ENCODE data around the gene DHRS4.

The DHRS4 gene

DNA sequence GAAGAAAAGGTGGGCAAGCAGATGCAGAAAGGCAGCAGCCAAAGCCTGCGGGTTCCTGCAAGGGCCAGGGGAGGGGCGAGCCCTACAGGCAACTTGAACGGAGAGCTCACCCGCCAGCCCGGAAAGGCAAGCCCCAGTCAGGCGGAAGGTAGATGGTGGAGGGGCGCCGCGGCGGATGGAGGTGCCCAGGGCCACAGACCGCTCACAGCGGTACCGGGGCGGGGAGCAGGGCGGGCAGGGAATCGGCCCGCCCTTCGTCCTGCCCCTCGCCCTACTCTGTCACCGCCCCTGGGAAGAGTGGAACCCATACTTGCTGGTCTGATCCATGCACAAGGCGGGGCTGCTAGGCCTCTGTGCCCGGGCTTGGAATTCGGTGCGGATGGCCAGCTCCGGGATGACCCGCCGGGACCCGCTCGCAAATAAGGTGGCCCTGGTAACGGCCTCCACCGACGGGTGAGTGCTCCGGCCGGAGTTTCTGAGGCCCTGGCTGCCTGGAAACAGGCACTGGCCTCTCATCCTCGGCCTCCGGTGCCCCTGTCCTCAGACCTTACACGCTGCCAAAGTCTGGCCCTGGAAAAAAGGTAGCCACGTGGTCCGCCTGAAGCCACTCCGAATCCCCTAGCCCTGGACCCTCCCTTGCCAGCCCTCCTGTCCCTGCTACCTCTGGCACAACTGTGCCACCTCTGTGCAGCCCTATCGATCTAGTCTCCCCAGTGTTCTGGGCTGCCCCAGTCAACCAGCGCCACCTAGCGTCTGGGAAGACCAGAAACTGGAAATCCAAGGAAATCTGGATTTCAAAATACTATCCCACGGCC is at the start of gene DHRS4:
Gene DHRS4 (plus strand): TSS at position 307 of the 815 bp plus-strand sequence. CDS start 19 bp downstream, at position 326.
- intact Hi-C loops (cut with DNase I) = no loop called here
- peak; percentile 71 to 96 (median 86) for DNase-seq

DNA sequence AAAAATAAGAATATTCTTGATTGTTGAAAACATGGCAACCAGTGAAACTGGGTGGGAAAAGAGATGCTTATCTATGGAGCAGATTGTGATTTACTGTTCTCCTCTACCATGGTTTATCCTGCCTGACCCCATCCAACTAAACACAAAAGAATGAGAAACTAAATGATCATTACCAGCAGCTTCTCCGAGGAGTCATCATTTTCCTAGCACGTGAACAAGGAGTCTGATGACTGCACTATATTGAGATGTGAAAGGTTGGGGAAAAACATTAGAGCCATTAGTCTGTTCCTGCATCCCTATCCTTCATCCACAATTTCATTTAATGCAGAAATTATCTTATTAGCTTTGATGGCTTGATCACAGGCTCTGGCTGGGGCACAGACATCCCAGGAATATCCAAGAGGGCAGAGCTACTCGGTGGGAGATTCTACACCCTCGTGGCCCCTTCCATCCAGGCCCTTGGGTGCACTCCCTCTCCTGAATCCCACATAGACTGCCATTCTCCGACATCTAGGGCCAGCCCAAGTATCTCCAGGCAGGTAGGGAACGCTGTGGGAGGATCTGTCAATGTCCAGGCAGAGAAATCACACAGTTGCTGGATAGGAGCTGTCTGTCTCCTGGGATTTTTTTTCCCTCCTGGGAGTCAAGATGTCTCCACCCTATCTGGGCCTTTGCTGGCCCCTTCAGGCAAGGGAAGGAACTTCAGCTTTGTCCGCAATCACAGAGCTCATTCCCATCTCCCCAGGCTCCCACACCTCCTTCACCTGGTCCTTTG is 43.3 kb upstream of the DHRS4 start:
- DNase-seq = peak in 3 of 10 donors; percentile 31 to 45 (median 37)
- intact Hi-C loops (cut with DNase I) = loop anchor here (10.0 kb wide), 1 partner anchor 185 kb away; no protein-coding TSS in a partner anchor

DNA sequence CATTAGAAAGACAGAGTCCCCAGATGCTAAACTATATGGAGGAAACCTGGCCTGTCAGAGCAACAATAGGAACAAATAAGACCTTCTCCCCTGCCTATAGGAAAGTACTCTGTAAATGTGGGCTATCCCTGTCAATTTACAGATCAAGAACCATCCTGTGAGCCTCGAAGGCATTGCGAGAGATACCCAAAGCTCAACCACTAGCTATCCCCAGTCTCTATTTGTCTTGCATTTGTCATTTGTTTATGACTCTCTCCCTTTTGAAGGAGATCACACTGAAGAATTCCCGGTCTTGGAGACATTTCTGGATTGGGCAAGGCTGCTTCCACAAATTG is 42.7 kb upstream of the DHRS4 start:
- DNase-seq = no peak
- intact Hi-C loops (cut with DNase I) = loop anchor here (10.0 kb wide), 1 partner anchor 186 kb away; no protein-coding TSS in a partner anchor

DNA sequence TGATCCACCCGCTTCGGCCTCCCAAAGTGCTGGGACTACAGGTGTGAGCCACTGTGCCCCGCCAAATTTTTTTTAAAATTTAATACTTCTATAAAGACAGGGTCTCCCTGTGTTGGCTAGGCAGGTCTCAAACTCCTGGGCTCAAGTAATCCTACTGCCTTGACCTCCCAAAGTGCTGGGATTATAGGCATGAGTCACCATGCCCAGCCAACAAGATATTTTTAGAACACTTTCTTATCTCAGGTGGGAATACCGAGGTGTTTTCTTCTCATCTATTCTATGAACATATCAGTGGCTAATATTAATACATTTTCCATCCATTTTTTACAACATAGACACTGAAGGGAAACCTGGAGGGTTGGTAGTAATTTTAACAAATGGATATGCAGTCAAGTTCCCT is 38.0 kb upstream of the DHRS4 start:
- intact Hi-C loops (cut with DNase I) = loop anchor here (10.0 kb wide), 1 partner anchor 191 kb away; no protein-coding TSS in a partner anchor
- DNase-seq = no peak

DNA sequence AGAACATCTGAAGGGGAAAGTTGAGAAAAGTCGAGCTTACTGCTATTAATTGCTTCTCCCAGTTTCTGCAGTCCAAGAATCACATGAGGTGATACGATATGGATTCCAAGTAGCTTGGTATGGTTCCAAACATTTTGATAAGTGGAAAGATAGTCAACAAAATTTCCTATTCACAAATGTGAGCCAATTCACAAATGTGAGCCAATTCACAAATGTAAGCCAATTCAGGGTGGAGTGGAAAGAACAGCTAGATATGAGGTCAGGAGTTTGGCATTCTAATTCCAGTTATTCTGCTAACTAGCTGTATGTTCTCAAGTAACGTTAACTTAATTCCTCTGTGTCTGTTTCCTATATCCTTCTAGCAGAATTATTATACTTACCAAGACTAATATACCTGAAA is 37.6 kb upstream of the DHRS4 start:
- intact Hi-C loops (cut with DNase I) = loop anchor here (10.0 kb wide), 1 partner anchor 191 kb away; no protein-coding TSS in a partner anchor
- no peak for DNase-seq

DNA sequence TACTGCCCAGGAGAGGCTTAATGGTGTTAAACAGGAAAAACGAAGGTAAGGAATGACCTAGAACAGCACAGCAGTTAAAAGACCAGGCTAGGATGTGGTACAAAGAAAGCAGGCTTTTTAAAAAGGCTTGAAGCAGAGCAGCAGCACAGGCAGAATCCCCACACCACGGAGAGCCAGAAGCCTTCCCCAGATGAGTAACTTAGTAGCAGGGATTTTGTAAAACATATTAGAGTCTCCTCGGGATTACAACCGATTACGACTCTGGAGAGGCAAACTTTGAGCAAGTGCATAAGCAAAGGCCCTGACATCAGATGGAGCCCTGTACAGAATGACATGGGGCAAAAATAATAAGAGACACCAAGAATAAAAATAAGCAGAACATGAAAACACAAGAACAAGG is 37.1 kb upstream of the DHRS4 start:
- DNase-seq = no peak
- intact Hi-C loops (cut with DNase I) = loop anchor here (10.0 kb wide), 1 partner anchor 192 kb away; no protein-coding TSS in a partner anchor

DNA sequence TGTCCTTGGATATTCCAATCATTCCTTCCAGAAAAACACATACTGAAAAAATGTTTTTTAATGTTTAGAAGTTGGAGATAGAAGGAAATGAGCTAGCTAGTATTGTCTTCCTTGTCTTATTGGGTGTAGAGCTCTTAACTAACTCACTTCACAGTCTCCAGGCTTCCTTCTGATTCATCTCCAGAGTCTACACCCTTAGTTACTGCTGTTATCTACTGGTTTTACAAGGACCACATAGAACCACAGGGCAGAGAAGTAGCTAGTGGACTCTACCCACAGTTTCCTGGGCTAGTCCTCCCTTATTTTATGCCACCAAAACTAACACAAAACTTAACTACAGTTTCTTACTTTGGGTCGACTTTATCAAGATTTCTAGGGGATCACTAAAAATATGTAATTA is 31.0 kb upstream of the DHRS4 start:
- intact Hi-C loops (cut with DNase I) = no loop called here

DNA sequence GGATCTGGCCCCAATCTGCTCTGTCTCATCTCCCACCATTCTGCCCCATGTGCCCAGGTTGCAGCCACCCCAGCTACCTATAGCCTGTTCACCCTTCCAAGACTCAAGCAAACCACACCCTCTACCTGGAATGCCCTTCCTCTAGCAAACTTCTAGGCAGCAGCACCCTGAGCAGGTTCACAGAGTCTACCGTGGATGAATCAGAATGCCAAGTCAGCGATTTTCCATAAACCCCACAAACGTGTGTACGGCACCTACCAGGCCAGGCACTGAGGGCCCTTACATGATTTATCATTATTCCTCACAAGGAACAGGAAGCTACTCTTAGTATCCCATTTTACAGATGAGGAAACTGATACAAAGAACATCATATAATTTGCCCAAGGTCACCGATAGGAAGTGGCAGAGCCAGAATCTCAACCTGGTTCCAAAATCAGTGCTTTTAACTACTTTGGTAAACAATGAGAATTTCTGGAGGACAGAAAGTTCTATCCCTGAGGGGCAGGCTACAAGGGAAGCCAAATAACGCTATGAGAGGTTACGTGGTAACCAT is 28.0 kb upstream of the DHRS4 start:
- intact Hi-C loops (cut with DNase I) = no loop called here
- no peak for DNase-seq

More for the DNA sequence above, 31.0 kb upstream of the DHRS4 start:
- DNase-seq = no peak

DNA sequence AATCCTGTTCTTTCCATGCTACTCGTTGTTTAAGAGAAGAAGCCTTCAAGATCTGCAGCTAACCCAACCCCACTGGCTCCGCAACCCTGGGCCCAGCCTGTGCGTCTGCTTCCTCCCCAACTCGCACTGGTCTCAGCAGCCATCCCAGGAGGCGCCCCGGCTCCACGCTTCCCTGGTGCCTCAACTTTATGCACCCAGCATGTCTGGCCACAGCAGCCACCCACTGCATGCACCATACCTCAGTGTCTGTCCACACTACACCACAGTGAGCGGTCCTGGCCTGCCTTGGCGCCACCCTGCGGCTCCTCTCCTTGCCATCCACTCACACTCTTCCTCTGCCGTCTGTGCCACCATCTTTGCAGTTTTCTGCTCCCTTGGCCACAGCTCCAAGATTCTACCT is 27.0 kb upstream of the DHRS4 start:
- intact Hi-C loops (cut with DNase I) = no loop called here
- DNase-seq = peak in 4 of 10 donors; percentile 17 to 85 (median 75)

DNA sequence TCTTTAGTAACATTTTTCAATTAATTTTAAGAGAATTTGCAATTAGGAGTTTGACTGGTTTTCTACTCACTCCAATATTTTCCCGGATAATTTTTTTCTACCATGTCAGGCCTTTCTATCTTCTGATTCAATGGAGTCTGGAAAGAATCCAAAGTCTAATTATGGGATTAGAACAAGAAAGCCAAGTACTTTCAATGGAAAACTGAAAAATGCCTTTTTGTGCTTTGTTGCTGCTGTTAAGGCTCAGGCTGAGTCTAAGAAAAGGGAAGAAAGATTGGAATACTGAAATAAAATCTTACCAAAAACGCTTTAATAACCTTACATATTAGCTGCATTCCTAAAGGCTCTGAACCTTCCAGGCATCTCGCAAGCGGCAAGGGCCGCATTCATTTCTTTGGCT is 24.4 kb upstream of the DHRS4 start:
- no peak for DNase-seq
- intact Hi-C loops (cut with DNase I) = loop anchor here (1.0 kb wide), 1 partner anchor 297 kb away; no protein-coding TSS in a partner anchor

DNA sequence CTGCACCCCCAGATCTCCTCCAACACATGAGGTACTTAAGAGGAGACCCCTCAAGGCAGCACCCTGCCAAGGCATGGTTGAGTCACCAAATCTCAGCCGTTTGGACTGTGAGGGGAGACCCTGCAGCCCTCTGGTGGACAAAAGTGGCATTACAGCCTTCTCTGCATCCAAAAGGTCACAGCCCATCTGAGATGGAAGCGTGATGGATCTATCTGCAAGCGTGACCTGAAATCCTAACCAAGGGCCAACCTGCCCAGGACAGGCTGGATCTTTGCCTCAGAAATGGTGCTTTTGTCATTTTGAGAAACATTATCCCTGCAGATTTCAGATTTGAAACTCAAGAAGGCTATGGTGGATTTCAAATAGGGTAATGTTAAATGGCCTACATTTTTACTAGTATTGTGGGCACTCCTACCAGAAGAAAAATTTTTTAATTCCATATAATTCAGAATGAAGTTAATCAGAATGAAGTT is 23.7 kb upstream of the DHRS4 start:
- DNase-seq = peak; percentile 46 to 95 (median 88)
- intact Hi-C loops (cut with DNase I) = loop anchor here (1.0 kb wide), 1 partner anchor 298 kb away; no protein-coding TSS in a partner anchor

DNA sequence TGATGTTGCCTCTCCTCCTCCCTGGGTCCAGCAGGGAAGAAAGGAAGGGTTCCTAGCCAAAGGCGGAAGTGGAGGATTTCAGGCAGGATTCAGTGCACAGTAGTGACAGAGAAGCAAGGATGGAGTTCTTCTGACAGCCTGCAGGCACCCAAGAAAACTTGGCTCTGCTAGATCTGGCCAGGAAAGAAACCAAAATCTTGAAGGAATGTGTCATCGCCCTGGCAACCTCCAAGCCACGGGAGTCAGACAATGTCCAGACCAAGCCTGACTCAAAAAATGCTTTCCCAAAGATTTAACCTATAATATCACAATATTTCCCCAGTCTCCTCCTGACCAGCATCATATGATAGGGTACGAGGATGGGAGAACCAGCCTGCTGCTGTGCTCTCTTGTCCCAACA is 22.8 kb upstream of the DHRS4 start:
- intact Hi-C loops (cut with DNase I) = no loop called here
- DNase-seq = no peak

DNA sequence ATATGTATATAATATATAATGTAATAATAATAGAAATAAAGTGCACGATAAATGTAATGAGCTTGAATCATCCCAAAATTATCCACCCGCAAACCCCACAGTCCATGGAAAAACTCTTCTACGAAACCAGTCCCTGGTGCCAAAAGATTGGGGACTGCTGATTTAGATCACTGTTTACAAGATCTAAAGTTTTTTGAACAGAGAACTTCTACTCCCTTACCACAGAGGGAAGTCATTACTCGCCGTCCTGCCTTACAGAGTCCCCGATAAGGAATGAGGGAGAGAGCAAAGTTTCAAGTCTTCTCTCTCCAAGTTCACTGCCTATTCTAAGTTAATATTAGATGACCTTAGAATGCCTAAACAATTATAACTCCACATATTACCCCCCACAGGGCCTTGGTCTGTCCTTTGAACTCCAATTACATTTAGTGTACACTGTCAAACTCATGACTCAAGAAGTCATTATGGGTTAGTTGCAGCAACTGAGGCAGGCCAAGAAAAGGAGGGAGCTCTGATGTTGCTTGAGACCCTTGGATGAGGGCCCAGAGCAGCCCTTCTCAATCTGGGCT is 21.8 kb upstream of the DHRS4 start:
- intact Hi-C loops (cut with DNase I) = no loop called here
- no peak for DNase-seq

DNA sequence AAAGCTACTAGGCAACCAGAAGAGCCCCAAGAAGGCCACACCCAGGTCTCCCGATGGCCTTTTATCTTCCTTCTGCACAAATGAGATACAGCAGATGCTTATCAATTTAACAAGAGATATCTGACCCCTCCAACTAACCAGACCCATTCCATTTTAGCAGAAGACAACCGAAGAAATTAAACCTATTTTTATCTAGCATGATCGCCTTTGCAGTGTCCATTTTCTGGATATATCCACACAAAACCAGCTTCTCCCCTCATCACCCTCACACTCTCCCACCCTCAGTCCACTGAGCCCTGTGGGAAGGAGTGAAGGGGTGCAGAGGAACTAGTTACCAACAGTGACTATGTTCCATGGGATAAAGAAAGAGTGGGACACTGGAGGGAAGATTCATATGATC is 20.9 kb upstream of the DHRS4 start:
- intact Hi-C loops (cut with DNase I) = no loop called here
- DNase-seq = no peak

DNA sequence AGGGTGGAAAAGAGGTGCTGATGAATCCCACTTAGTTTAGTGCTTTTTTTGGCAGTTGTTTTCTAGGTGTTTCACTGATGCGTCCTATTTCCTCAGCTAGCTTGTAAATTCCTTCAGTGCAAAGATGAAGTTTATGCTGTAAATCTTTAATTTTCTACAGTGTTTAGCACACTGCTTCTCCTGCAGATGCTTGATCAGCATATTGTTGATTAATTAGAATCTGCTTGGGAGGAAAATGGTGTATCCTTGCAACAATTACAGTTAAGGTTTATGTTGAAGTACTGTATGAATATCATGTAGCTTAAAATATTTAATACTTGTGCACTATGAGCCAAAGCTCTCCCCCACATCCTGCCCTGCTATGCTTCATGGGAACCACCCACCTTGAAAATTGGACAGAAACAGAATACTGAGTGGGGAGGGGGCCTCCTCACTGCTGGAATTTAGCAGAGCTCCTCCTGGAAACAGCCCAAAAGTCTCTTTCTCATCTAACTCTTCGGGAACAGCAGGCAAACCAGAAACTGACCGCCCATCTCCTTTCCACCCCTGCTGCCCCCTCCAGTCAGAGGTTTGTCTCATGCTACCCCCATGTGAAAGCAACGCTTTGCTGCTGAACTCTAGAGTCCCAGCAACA is 20.3 kb upstream of the DHRS4 start:
- intact Hi-C loops (cut with DNase I) = no loop called here
- no peak for DNase-seq

DNA sequence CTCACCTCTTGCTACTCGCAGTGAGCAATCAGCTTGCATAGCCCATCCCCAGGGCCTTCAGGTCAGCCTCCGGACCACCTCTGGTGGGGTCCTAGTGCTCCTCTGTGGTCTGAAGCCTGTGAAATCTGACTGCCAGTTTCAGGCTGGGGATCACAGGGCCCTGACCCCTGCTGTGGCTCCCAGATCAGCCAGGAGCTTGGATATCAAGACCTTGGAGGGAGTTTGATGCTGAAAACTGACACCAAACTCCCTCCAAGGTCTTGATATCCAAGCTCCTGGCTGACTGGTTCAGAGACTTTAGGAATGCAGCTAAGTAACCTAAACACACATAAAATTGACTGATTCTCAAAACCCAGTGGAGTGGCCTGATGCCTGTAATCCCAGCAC is 19.8 kb upstream of the DHRS4 start:
- intact Hi-C loops (cut with DNase I) = no loop called here
- no peak for DNase-seq

DNA sequence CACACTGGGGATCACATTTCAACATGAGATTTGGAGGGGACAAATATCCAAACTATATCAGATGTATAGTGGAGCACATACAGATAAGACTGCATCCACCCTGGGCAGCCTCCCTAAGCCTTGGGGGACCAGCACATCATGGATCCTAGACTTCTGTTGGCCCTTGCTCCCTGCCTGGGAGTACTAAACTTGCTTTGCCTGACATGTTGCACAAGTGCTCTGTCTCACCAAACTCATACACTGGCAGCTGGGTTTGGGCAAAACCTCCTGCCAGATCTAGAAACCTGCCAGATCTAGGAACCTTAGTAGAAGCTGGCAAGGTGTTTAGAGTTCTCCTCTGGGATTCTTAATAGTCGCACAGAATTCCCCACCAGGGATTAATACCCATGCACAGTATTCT is 18.4 kb upstream of the DHRS4 start:
- no peak for DNase-seq
- intact Hi-C loops (cut with DNase I) = no loop called here

DNA sequence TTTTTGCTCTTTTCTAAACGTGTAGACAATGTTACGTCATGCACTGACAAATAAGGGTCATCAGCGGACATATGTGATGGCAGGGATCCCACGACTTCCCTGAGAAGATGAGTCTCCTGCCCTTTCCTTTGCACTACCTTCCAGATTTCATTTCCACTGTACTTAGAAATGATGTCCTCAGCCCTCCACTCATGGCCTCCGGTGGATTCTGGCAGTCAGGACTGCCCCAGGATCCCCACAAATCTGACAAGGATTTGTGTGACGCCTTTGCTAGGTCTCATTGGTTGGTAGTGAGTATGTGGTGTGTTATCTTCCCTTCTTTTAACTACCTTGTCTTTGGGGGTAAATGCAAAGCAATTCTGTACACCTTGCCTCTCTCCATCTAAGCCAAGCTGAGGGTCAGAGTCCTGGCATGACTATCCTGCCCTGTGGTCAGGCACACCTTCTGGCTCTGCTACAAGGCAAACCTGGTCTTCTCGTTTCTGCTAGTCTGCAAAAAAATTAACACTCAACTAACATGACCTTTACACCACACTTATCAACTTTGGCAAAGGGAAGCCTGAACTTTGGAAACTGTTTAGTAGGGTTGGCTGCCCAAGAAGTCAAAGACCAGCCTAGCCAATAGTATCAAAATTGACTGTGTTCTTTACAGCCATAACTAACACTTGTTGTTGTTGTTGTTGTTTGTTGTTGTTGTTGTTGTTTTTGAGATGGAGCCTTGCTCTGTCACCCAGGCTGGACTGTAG is 17.3 kb upstream of the DHRS4 start:
- DNase-seq = no peak

DNA sequence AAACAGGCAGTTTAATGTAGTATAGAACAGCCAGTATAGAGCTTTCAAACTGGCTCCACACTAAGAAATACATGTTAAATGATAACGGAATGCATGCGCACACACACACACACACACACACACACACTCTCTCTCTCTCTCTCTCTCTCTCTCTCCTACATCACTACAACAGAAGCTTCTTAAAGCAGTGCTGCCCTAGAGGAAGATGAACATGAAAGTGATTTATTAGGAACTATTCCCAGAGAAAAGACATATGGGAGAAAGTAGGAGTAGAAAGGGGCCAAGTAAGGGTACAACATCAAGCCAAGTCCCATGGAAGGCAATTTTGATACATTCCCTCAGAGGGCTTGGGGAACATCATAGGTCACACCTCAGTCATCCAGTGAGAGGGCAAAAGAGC is 16.4 kb upstream of the DHRS4 start:
- intact Hi-C loops (cut with DNase I) = no loop called here

More for the DNA sequence above, 17.3 kb upstream of the DHRS4 start:
- intact Hi-C loops (cut with DNase I) = no loop called here

More for the DNA sequence above, 16.4 kb upstream of the DHRS4 start:
- DNase-seq = no peak
